NOMO-1 treated with DMSO at 0.1 percent for 48 hours (cell line): ENCODE measurements around the gene RFC1.
"Not testable (repeated sequence)": the region's sequence is repeated elsewhere in the genome, so short reads cannot be mapped to it uniquely, and the experiment has no call there.

Experiments
- DNase-seq: peaks from one replicate; lab custom pipeline; 2025; ENCODE audit not compliant: unreplicated experiment; lab: John Stamatoyannopoulos, UW

RFC1 gene

GRCh38 chr4:39312816-39313215, 53.3 kb downstream of the RFC1 start:
- no peak for DNase-seq

- no peak for DNase-seq
These were observed 57.6 kb downstream of the RFC1 start for GRCh38 chr4:39308611-39309010.

DNA sequence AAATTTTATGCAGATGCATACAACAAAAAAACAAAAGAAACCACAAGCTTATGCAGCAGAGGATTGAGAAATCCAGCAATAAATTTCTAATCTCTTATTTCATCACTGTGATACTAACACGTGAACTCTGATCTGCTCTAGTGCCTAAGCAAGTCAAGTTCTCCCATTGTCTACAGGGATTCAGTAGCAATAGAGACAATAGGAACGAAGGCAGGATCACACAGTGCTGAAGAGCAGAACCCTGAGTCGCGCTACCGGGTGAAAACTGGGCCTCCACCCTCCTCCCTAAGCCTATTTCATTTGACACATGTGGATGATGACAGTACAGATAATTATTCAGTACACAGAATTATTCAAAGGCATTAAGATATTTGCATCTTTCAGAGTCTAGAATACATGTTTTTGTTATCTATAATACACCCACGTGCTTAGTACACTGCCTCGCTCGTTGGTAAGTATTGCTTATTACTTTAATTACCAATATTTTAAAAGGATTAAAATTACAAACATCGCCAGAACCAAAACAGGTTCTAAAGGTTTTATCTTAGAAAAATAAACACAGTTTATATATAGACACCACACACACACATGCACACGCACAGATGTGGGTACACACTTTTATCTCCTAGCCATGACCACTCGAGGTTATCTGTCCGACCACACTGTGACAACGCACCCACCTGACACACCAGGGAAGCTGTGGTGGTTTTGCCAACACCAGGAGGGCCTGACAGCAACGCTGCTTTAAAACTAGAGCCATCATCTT, 60.1 kb downstream of the RFC1 start:
- no peak for DNase-seq

DNA sequence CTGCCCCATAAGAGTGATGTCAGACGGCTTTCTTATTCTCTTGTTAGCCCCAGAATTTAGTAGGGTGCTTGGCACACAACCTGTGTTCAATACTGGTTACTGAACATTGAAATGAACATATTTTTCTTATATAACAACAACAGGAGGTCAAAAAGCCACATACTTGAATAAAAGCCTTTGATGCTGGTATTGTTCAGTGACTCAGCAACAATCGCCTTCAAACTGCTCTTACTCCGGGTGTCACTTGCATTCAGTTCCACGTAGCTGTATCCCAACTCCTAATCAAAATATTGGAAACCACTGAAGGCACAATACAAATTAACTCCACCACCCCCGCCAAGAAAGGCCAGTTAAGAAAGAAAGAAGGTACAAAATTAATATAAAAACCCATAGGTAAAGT, 61.5 kb downstream of the RFC1 start:
- DNase-seq: no peak

GRCh38 chr4:39303871-39304270, 62.3 kb downstream of the RFC1 start:
- DNase-seq: no peak

- no peak for DNase-seq
These were observed 63.3 kb downstream of the RFC1 start for GRCh38 chr4:39302901-39303300.

DNA sequence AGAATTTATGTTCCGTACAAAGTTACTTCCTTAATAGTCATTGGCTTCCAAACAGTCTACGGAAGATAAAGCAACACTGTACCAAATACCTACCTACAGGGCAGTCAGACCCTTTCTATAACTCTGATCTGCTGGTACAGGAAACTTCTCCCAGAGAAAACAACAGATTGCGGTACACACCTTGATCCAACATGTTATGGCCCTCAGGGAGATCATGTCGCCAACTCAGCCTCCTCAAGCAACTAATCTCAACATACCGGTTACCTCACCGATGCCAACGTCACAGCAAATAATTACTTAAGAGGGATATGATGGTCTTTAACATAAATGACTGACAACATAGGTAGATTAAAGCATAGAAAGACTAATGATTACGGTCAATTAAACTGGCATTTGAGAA, 70.4 kb downstream of the RFC1 start:
- no peak for DNase-seq

- DNase-seq: not testable (repeated sequence)
These were observed 73.7 kb downstream of the RFC1 start for GRCh38 chr4:39292433-39292832.

DNA sequence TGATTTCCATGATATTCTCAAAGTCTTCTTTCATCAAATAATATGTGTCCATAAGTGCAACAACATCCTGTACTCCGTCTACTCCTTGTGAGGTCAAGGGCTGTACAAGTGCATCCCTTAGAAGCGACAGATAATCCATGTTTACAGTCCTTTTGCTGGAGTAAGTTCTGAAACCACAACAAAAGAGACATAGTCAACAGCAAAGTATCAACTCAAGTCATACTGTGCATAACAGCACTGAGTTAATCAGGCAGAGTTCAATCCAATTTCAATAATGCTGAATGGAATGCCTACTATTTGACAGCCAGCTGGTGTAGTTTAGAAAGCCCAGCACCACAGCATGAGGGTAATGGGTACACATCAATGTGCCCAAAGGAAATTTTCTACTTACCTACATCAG, 74.5 kb downstream of the RFC1 start:
- no peak for DNase-seq

DNA sequence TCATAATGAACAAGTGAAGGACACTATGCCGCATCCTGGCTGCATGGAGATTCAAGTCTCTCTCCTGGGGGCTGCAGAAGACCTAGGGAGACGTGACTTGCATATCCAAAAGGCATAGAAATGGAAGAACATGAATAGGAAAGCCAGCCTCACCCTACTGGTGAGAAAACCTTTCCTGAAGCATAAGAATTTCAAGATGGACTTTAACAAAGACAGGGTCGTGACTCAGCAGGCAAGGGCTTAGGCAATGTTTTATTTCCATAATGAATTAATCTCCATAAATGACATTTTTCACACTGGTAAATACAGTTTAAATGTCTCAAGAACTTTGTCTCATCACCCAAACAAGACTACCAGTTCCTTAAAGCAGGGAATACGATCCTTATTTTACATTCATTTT, 78.9 kb downstream of the RFC1 start:
- DNase-seq: no peak

GRCh38 chr4:39286263-39286662, 79.9 kb downstream of the RFC1 start:
- no peak for DNase-seq

DNA sequence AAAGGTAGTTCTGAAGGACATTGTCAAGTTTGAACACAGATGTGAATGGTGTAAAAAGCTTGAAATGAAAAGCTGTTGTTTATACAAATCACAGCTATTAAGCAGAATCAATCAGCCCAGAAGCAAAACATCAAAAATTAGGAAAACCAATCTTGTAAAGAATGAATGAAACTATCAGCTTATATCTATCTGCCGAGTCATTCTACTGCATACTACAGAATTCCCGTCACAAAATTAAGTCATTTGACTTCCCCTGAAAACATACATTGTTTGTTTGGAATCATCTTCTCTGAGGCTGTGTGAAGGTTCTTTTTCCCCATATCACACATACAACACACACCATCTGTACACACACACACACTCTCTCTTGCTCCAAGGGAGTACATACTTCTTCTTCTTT, 80.3 kb downstream of the RFC1 start:
- DNase-seq: no peak

- DNase-seq: no peak
These were observed 80.9 kb downstream of the RFC1 start for GRCh38 chr4:39285111-39285795.

DNA sequence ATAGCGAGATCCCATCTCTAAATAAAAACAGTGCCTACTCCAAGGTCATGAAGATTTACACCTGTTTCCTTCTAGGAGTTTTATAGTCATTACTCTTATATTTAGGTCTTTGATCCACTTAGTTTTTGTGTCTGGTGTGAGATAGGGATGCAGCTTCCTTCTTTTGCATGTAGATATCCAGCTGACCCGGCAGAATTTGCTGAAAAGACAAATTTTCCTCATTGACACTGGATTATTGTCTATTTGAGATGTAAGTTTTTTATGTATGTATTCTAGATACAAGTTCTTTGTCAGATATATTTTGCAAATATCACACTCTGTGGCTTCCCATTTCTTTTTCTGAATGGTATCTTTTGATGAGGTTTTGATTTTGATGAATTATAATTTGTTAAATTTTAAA, 85.4 kb downstream of the RFC1 start:
- no peak for DNase-seq

DNA sequence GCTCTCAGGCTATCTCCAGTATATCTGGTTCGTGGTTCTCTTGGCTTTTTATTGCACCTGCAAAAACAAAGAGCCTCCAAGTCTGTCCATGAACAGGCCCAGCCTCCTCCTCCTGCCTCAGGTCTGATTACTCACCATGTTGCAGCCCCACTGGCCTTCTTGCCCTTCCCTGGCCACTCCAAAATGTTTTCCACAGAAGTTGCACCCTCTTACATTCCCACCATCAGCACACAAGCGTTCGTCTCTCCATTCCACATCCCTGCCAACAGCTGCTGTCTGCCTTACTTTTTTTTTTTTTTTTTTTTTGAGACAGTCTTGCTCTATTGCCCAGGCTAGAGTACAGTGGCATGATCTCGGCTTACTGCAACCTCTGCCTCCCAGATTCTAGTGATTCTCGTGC, 86.7 kb downstream of the RFC1 start:
- no peak for DNase-seq

GRCh38 chr4:39278476-39278875, 87.7 kb downstream of the RFC1 start:
- DNase-seq: no peak

DNA sequence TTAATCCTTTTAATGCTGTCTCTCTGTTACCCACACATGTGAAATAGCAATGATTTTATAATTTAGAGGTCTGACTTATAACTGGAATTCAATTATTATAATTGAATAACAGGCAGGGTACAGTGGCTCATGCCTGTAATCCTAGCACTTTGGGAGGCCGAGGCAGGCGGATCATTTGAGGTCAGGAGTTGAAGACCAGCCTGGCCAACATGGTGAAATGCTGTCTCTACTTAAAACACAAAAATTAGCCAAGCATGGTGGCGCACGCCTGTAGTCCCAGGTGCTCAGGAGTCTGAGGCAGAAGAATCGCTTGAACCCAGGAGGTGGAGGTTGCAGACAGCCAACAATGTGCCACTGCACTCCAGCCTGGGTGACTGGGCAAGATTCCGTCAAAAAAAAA, 88.5 kb downstream of the RFC1 start:
- DNase-seq: not testable (repeated sequence)

GRCh38 chr4:39274503-39274902, 91.7 kb downstream of the RFC1 start:
- DNase-seq: no peak

- DNase-seq: no peak
These were observed 102.3 kb downstream of the RFC1 start for GRCh38 chr4:39263895-39264294.

- DNase-seq: no peak
These were observed 106.4 kb downstream of the RFC1 start for GRCh38 chr4:39259571-39260330.

GRCh38 chr4:39256436-39256835, 109.7 kb downstream of the RFC1 start:
- DNase-seq: no peak

GRCh38 chr4:39255871-39256270, 110.3 kb downstream of the RFC1 start:
- DNase-seq: no peak
